ENCODE measurements around the gene ZPR1.
"Not testable (repeated sequence)": the region's sequence is repeated elsewhere in the genome, so short reads cannot be mapped to it uniquely, and the experiment has no call there.

The ZPR1 gene

GRCh38 chr11:116792144-116792868, 4.5 kb upstream of the ZPR1 start:
- DNase-seq (ENCODE audit: low read depth) = no peak

DNA sequence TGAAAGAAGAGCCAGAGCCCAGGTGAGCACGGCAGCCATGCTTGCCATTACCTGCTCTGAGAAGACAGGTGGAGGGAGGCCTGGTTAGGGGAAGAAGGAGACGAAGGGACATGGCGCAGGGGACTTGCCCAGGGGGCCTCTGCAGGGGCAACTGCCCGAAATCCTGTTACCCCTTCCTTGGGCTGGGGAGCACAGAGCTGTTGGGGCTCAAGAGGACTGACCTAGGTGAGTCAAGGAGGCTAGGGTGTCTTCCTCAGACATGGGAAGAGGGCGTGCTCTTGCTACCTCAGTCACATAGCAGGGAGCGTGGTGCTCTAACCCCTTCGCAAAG, 4.0 kb upstream of the ZPR1 start, which contains the start of gene APOA5:
APOA5 (minus strand) TSS at position 67 of the 331 bp plus-strand sequence; CDS start at position 48, 19 bp downstream.
- DNase-seq (ENCODE audit: low read depth) = no peak

- DNase-seq (ENCODE audit: low read depth) = peak; percentile 68
These were observed 3.4 kb upstream of the ZPR1 start for GRCh38 chr11:116791002-116791812.

- DNase-seq (ENCODE audit: low read depth) = no peak
These were observed 2.6 kb upstream of the ZPR1 start for GRCh38 chr11:116790167-116791001.

- no peak for DNase-seq (ENCODE audit: low read depth)
These were observed 1.2 kb upstream of the ZPR1 start for GRCh38 chr11:116788975-116789374.

DNA sequence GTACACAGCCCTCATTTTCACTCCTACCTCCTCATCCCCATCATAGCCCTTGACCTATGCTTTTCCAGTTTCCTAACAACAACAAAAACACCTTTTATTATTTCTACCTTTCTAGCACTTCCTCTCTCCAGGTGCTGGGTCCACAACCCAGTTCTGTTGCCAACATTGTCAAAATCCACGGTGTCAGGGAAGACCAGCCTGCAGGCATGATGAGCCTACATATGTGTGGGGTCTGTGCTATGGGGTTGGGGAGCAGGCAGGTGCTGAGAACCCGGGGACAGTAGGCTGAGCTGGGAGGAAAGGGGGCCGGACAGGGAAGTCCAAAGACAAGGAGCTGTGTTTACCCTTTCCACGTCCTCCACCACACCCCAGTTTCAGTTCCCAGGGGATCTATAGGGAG, 711 bp upstream of the ZPR1 start:
- DNase-seq (ENCODE audit: low read depth) = no peak

DNA sequence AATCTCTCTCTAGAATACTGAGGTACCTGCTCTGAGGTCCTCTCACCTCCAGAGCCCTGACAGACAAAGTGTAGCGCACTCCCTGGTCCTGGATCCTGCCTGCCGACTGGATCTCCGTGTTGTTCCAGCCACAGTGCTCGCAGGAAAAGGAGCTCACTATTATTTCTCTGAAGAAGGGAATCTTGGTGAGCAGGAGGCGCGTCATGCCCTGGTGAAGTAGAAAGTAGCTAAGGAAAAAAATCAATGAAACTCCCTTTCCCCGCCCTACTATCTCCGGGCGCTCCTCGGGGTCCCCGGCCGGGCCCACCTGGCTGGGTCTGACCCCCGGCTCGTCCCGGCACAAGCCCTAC, 412 bp downstream of the ZPR1 start:
- no peak for DNase-seq (ENCODE audit: low read depth)

DNA sequence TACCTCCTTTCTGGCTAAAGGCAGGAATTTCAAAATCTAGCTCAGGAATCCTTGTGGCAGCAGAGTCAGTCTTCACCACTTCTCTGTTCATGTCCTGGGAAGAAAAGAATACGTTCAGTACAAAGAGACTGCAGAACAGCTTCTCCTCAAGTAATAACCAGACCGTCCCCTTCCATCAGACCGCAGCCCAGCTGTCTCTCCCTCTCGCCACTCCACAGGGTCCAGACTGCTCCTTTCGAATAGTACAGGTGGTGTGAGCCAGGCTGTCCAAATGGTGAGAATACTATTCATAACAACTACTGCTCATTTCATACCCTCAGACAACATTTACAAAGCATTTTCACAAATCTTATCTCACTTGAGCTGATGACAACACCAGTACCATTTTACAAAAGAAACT, 857 bp downstream of the ZPR1 start:
- DNase-seq (ENCODE audit: low read depth) = no peak

DNA sequence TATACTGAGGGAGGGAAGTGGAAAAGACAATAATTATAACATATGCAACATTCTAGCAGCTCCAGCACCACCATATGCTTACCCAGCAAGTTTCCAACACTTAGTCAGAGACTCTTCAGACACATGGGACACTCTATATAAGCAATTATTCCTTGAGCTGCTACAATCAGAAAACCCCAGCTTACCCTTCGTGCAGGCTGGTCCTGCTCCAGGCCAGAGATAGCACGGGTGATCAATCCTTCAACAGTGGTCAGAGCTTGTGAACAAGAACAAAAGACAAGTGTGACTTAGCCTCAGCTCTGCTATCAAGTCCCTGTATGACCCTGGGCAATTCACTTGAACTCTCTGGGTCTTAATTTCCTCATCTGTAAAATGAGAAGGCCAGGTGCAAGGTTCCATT, 1.5 kb downstream of the ZPR1 start:
- DNase-seq (ENCODE audit: low read depth) = no peak

- no peak for DNase-seq (ENCODE audit: low read depth)
These were observed 5.1 kb downstream of the ZPR1 start for GRCh38 chr11:116782728-116783127.

GRCh38 chr11:116778556-116778955, 9.3 kb downstream of the ZPR1 start:
- no peak for DNase-seq (ENCODE audit: low read depth)

DNA sequence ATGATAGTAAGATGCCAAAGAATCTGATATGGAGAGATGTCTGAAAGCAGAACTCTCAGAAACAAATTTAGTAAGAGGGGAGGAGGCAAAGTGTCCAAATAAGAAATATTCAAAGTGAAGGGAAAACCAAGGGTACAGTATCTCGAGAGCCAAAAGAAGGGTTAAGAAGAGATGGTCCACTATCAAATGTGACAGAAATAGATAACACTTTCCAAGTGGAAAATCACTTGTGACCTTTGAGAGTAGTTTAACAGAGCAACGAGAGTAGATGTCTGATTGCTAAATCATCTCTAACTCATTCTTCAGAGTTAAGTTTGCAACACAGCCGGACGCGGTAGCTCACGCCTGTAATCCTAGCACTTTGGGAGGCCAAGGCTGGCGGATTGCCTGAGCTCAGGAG, 10.8 kb downstream of the ZPR1 start:
- DNase-seq (ENCODE audit: low read depth) = no peak

DNA sequence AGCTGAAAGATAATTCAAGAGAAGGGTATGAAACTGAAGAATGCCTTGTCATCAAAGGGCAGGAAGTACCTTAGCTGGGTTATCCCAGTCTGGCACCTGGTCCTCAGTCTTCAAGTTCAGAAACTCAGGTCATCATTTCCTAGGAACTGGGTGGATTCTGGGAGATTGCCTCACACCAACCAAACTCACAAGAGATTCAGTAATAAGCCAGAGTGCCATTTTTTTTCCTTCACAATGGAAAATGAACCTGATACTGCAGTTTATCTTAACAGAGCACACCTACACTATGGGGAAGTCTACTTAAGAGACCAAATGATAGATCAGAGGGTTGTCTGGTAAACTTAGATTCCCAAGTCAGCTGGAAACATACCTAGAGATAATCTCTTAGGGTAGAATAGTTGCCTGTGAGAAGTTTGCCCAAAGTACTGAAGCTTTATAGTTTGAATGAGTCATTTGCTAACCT, 11.3 kb downstream of the ZPR1 start:
- DNase-seq (ENCODE audit: low read depth) = no peak

DNA sequence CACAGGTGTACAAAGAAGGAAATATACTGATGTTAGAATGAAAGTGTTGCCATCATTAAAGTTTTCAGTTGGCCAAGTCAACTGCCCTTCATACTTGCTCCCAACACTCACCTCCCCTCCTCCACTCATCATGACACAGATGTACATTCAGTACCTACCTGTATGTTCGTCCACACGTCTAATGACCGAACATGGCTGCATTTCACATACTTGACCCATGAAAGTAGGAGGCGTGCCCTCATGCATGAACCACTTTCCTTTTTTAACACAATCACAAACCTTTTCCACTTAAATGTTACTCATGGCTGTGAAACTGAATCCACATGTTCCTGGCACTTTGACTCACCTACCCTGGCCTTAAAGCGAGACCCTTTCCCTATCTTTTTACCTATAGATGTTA, 11.8 kb downstream of the ZPR1 start:
- no peak for DNase-seq (ENCODE audit: low read depth)

- DNase-seq (ENCODE audit: low read depth) = no peak
These were observed 13.2 kb downstream of the ZPR1 start for GRCh38 chr11:116774661-116775060.

DNA sequence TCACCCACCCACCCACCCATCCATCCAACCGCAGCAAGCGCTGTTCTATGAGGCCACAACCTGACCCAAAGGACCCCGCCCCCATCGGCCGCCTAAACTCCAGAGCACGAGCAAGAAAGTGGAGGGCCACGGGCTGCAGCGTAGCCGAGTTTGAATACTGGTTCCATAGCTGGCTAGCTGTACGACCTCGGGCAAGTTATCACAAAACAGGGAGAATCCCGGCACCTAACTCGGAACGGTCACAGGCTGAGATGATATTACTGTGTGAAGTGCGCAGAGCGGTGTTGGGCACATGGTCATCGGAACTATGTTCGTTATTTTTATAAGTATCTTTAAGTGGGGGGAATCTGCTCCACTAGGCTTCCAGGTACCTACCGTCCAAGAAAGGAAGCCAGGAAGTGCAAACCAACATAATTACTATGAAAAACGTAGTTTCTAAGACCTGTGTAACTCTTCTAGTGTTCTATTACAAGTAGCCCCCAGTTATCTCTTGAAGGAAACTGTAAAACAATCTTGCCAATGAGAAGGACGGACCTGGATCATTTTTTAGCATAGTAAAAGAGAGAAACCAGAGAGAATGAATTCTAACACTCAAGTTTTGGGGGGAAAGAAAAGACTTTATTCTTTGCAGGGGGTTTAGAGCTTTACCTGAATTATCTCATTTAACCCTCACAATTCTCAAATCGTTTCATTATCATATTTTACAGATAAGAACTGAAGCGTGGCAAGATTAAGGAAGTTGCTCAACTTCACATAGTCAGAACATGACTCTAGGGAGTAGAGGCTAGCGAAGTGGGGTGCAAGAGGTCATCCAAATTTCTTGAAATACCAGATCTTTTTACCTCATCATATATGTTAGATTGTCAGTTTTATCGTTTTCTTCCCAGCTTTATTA, 14.4 kb downstream of the ZPR1 start:
- no peak for DNase-seq (ENCODE audit: low read depth)

GRCh38 chr11:116772443-116773202, 15.2 kb downstream of the ZPR1 start, which contains the start of gene BUD13:
Gene BUD13, minus strand, starts transcription at chr11:116772987. Its CDS starts 23 bp downstream, at chr11:116772964.
- DNase-seq (ENCODE audit: low read depth) = peak; percentile 93

- no peak for DNase-seq (ENCODE audit: low read depth)
These were observed 15.9 kb downstream of the ZPR1 start for GRCh38 chr11:116771935-116772334.

GRCh38 chr11:116762132-116762531, 25.7 kb downstream of the ZPR1 start:
- DNase-seq (ENCODE audit: low read depth) = no peak

DNA sequence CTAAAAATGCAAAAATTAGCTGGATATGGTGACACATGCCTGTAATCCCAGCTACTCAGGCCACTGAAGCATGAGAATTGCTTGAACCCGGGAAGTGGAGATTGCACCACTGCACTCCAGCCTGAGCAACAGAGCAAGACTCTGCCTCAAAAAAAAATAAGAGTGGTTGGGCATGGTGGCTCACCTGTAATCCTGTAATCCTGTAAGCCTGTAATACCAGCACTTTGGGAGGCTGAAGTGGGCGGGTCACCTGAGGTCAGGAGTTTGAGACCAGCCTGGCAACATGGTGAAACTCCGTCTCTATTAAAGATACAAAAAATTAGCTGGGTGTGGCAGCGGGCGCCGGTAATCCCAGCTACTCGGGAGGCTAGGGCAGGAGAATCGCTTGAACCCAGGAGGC, 31.8 kb downstream of the ZPR1 start:
- DNase-seq (ENCODE audit: low read depth) = not testable (repeated sequence)

Data from activated T-cell treated with anti-CD3 and anti-CD28 coated beads for 1 hour (primary cell).